Activated CD8-positive, alpha-beta T cell treated with anti-CD3 and anti-CD28 coated beads, Interleukin-2, amount 10 ng/mL, durations not matched to agents 7 days and 5 days (primary cell): ENCODE data around the gene CISH. TPM values are rescaled to one million over a fixed set of nuclear protein-coding genes. Genes with fewer than 3 reads are reported as not detected.

ENCODE experiments used
- ATAC-seq: fragments of 150-1000 bp; cut with Tn5 transposase; one replicate; pipeline ENCODE4 v1.10.0; 2021; ENCODE audit warnings: moderate library complexity
- CTCF ChIA-PET: fragments of 350-600 bp; sonication (Branson Sonifier 250); formaldehyde crosslinking; loops from one replicate; lab custom pipeline; 2021; ENCODE audit warnings: antibody characterized with exemption; lab: Charles Lee
- POLR2A ChIA-PET: fragments of 350-600 bp; sonication (Branson Sonifier 250); formaldehyde crosslinking; loops from one replicate; lab custom pipeline; 2021; ENCODE audit warnings: antibody characterized with exemption; lab: Charles Lee
- DNase-seq: peaks from one replicate; pipeline ENCODE4 v3.0.0-alpha.2; 2020
- H3K27ac Mint-ChIP-seq: one replicate; pipeline ENCODE4 v1.8.0; 2021; ENCODE audit warnings: mild to moderate bottlenecking, mixed read lengths
- H3K27me3 Mint-ChIP-seq: one replicate; pipeline ENCODE4 v1.8.0; 2021; ENCODE audit warnings: low read depth, mixed read lengths
- H3K36me3 Mint-ChIP-seq: one replicate; pipeline ENCODE4 v1.8.0; 2021; ENCODE audit warnings: low read depth, mixed read lengths
- H3K4me1 Mint-ChIP-seq: one replicate; pipeline ENCODE4 v1.8.0; 2021; ENCODE audit warnings: low read depth, mixed read lengths
- H3K4me3 Mint-ChIP-seq: one replicate; pipeline ENCODE4 v1.8.0; 2021; ENCODE audit warnings: mild to moderate bottlenecking, mixed read lengths
- H3K9me3 Mint-ChIP-seq: one replicate; pipeline ENCODE4 v1.8.0; 2022; ENCODE audit warnings: mixed read lengths; ENCODE audit not compliant: insufficient read depth
- total RNA-seq, 2 experiments: library from RNA; stranded (reverse); gene quantifications; one replicate each; pipeline ENCODE4 v1.2.3, GENCODE V29; 2021

CISH gene
- total RNA-seq, 2 experiments from 2014 or later = 380 to 394 TPM

DNA sequence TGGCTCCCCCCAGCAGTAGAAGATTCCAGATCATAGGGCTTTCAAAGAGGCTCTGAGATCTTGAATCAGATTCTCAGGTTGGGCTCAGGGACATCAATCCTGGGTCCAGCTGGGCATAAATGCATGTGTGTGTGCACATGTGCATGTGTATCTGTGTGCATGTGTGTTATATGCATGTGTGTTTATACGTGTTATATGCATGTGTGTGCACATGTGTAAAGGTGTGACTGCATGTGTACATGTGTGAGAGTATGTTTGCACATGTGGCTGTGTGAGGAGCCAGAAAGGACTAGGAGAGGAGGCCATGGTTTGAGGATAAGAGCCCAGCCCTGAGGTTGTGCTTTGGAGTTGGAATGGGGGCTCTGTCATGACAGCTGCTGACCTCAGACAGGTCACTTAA lies 3.6 kb upstream of the CISH start:
- Mint-ChIP-seq H3K27me3 (no peaks in the 10 kb centered on the region), H3K4me3 (peak overlapping the region; percentile 81), H3K4me1 (peaks cover 45% of the 10 kb centered on the region), H3K27ac (peak overlapping the region; percentile 89), H3K9me3 (no peaks in the 10 kb centered on the region), H3K36me3 (peaks cover 78% of the 10 kb centered on the region)
- DNase-seq (no peak), ATAC-seq (no peak)
- ChIA-PET CTCF (interaction anchor here (0.8 to 29.5 kb wide), 29 partner anchors 8 to 1067 kb away, joined by 3 to 1321 read pairs (median 8); partner anchors contain the start of genes C3orf18, DOCK3, HEMK1 and MANF), POLR2A (interaction anchor here (0.9 to 22.1 kb wide), 5 partner anchors 14 to 42 kb away, joined by 5 to 1664 read pairs (median 18); partner anchors contain the start of genes C3orf18 and HEMK1)

GRCh38 chr3:50612970-50613846 lies 1.6 kb upstream of the CISH start:
- ATAC-seq = no peak
- Mint-ChIP-seq H3K36me3 (peaks cover 80% of the 10 kb centered on the region), H3K9me3 (no peaks in the 10 kb centered on the region), H3K4me1 (peaks cover 31% of the 10 kb centered on the region), H3K27ac (peak overlapping the region; percentile 97), H3K4me3 (peak overlapping the region; percentile 94), H3K27me3 (no peaks in the 10 kb centered on the region)
- CTCF ChIA-PET = interaction anchor here (0.6 to 29.5 kb wide), 20 partner anchors 8 to 774 kb away, joined by 3 to 1321 read pairs (median 4); partner anchors contain the start of genes C3orf18, CYB561D2, HEMK1 and MANF
- POLR2A ChIA-PET = interaction anchor here (0.7 to 22.1 kb wide), 9 partner anchors 12 to 773 kb away, joined by 3 to 1664 read pairs (median 5); partner anchors contain the start of genes C3orf18, CYB561D2, HEMK1 and MANF
- no peak for DNase-seq

DNA sequence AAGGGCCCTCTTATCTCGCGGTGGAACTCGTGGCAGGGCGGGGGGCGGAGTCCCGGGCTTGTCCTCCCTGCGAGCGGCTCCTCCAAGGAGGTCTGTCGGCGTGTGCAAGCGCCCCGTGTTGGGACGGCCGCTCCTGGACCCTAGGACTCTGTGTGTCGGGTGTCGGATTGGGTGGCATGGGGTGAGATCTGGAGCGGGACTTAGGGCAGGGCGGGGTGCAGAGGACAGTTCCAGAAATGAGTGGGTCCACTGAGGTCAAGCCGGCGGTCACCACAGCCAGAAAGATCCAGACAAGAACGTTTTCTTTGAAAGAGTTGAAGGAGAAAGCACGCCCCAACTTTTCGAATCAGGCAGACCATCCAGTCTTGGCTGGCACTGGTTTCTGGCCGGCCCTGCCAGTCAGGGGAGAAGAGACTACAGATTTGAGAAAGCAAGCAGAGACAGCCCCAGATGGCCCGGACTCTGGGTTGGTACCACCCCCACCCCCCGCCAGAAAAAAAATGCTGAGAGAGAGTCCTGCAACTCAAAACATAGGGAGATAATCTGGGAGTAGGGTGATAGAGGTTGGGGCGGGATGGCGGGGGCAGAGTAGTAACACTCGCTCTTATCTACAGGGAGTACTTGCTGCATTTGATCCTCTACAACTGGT lies 784 bp upstream of the CISH start:
- ATAC-seq (no peak), DNase-seq (no peak)
- POLR2A ChIA-PET = interaction anchor here (0.6 to 22.1 kb wide), 20 partner anchors 8 to 889 kb away, joined by 3 to 1664 read pairs (median 4); partner anchors contain the start of genes C3orf18, CYB561D2, DCAF1 and HEMK1
- H3K4me1 Mint-ChIP-seq = peaks cover 31% of the 10 kb centered on the region
- peak overlapping the region; percentile 94 for H3K4me3 Mint-ChIP-seq
- no peaks in the 10 kb centered on the region for H3K9me3 Mint-ChIP-seq
- CTCF ChIA-PET = interaction anchor here (0.6 to 29.5 kb wide), 17 partner anchors 12 to 775 kb away, joined by 3 to 1321 read pairs (median 4); partner anchors contain the start of genes C3orf18, HEMK1, MANF and RBM15B
- peak overlapping the region; percentile 97 for H3K27ac Mint-ChIP-seq
- H3K36me3 Mint-ChIP-seq = peaks cover 84% of the 10 kb centered on the region
- no peaks in the 10 kb centered on the region for H3K27me3 Mint-ChIP-seq

DNA sequence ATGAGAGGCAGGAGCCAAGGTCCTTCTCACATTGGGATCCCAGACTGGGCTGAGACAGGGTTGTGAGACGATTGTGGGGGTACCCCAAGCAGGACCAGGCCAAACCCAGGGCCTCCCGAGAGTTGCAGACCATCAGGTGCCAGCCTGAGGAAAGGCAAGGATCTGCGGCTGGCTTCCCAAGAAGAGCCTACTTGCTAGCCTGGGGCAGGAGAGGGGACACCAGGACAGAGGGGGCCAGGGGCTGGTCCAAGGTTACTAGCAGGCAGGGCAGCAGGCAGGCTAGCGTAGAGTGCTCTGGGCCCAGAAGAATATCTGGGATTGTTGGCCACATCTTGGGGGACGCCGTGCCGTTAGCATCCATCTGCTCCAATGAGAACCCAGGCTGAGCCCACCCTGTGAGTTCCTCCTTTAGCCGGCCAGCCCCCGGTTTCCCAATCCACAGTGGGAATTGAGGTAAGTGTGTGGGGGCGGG lies 546 bp downstream of the CISH start:
- H3K36me3 Mint-ChIP-seq = peaks cover 91% of the 10 kb centered on the region
- H3K27me3 Mint-ChIP-seq = no peaks in the 10 kb centered on the region
- peak overlapping the region; percentile 97 for H3K27ac Mint-ChIP-seq
- POLR2A ChIA-PET = interaction anchor here (0.9 to 22.1 kb wide), 14 partner anchors 9 to 889 kb away, joined by 3 to 1664 read pairs (median 8); partner anchors contain the start of genes C3orf18, CYB561D2, DCAF1 and HEMK1
- no peak for DNase-seq
- H3K4me1 Mint-ChIP-seq = peaks cover 26% of the 10 kb centered on the region
- ATAC-seq = peak; percentile 0
- H3K4me3 Mint-ChIP-seq = peak overlapping the region; percentile 94
- CTCF ChIA-PET = interaction anchor here (0.9 to 29.5 kb wide), 8 partner anchors 11 to 779 kb away, joined by 3 to 1321 read pairs (median 4); partner anchors contain the start of genes C3orf18, HEMK1 and ZMYND10
- H3K9me3 Mint-ChIP-seq = no peaks in the 10 kb centered on the region

GRCh38 chr3:50610181-50610971 lies 1.2 kb downstream of the CISH start:
- Mint-ChIP-seq H3K27me3 (no peaks in the 10 kb centered on the region), H3K4me3 (peak overlapping the region; percentile 94), H3K4me1 (peaks cover 26% of the 10 kb centered on the region), H3K27ac (peak overlapping the region; percentile 97), H3K9me3 (no peaks in the 10 kb centered on the region), H3K36me3 (peaks cover 92% of the 10 kb centered on the region)
- ChIA-PET POLR2A (interaction anchor here (1.0 to 22.1 kb wide), 9 partner anchors 9 to 776 kb away, joined by 3 to 1664 read pairs (median 37); partner anchors contain the start of genes C3orf18, HEMK1 and RASSF1), CTCF (interaction anchor here (0.9 to 29.5 kb wide), 7 partner anchors 10 to 779 kb away, joined by 3 to 1321 read pairs (median 6); partner anchors contain the start of genes C3orf18 and HEMK1)
- DNase-seq = peak; percentile 77
- no peak for ATAC-seq

- POLR2A ChIA-PET = interaction anchor here (1.2 to 22.1 kb wide), 8 partner anchors 8 to 776 kb away, joined by 4 to 1664 read pairs (median 44); partner anchors contain the start of genes C3orf18, HEMK1 and RASSF1
- peak overlapping the region; percentile 97 for H3K27ac Mint-ChIP-seq
- no peak for ATAC-seq
- H3K36me3 Mint-ChIP-seq = peaks cover 95% of the 10 kb centered on the region
- CTCF ChIA-PET = interaction anchor here (0.9 to 29.5 kb wide), 7 partner anchors 9 to 780 kb away, joined by 3 to 1321 read pairs (median 6); partner anchors contain the start of genes C3orf18 and HEMK1
- no peaks in the 10 kb centered on the region for H3K27me3 Mint-ChIP-seq
- DNase-seq = no peak
- peaks cover 27% of the 10 kb centered on the region for H3K4me1 Mint-ChIP-seq
- H3K9me3 Mint-ChIP-seq = no peaks in the 10 kb centered on the region
- H3K4me3 Mint-ChIP-seq = peak overlapping the region; percentile 94
Observed at GRCh38 chr3:50609763-50610085, 1.9 kb downstream of the CISH start.

DNA sequence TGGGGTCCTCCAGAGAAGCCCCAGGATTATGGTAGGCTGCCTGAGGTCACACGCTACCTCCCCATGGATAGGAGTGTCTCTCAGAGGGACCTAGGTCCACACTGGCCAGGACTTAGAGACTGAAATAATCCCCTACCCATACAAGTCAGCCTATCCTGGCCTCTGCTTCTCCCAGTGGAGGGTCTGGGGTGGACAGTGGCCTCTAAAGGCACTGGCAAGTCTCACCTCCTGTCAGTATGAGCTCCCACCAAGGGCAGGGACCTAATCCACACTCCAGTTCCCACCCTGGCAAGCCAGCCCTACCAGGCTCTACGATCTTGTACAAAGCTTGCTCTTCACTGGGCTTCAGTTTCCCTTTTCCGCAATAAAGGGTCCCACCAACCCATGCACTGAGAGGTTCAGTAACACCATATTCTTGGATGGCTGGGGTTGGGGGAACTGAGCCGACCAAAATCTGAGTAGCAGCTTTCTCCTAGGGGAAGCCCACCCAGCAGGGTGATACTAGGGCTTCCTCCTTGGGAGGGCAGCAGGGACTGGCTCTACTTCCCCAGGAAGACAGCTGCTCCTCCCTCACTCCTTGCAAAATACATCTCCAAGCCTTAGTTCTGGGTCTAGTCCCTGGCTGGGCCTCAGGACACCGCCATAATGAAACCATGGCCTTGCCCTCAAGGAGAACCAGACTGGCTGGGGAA lies 2.4 kb downstream of the CISH start:
- H3K4me3 Mint-ChIP-seq = peak overlapping the region; percentile 94
- H3K9me3 Mint-ChIP-seq = no peaks in the 10 kb centered on the region
- no peak for DNase-seq
- ATAC-seq = no peak
- peaks cover 27% of the 10 kb centered on the region for H3K4me1 Mint-ChIP-seq
- POLR2A ChIA-PET = interaction anchor here (1.2 to 22.1 kb wide), 8 partner anchors 8 to 777 kb away, joined by 4 to 1664 read pairs (median 44); partner anchors contain the start of genes C3orf18, HEMK1 and RASSF1
- H3K36me3 Mint-ChIP-seq = peaks cover 95% of the 10 kb centered on the region
- CTCF ChIA-PET = interaction anchor here (0.9 to 29.5 kb wide), 7 partner anchors 9 to 780 kb away, joined by 3 to 1321 read pairs (median 6); partner anchors contain the start of genes C3orf18 and HEMK1
- H3K27ac Mint-ChIP-seq = peak overlapping the region; percentile 97
- no peaks in the 10 kb centered on the region for H3K27me3 Mint-ChIP-seq

DNA sequence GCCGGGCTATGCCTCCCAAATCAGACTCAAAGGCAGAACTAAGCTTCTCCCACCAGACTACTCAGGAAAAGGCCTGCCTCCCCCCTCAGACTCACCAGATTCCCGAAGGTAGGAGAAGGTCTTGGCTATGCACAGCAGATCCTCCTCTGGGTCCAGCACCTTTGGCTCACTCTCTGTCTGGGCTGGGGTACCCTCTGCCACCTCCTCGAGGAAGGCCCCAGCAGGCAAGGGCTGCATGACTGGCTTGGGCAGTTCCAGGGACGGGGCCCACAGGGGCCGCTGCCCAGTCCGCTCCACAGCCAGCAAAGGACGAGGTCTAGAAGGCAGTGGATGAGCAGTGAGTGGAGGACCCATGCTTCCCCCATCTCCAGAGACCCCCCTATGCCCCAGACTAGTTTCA lies 3.3 kb downstream of the CISH start:
- Mint-ChIP-seq H3K4me3 (peak overlapping the region; percentile 94), H3K4me1 (peaks cover 29% of the 10 kb centered on the region), H3K27ac (peak overlapping the region; percentile 97), H3K27me3 (no peaks in the 10 kb centered on the region), H3K36me3 (peaks cover 97% of the 10 kb centered on the region), H3K9me3 (no peaks in the 10 kb centered on the region)
- ATAC-seq (no peak), DNase-seq (no peak)
- ChIA-PET POLR2A (interaction anchor here (0.7 to 22.1 kb wide), 14 partner anchors 7 to 778 kb away, joined by 3 to 1664 read pairs (median 4); partner anchors contain the start of genes C3orf18, HEMK1 and RASSF1), CTCF (interaction anchor here (0.8 to 29.5 kb wide), 5 partner anchors 8 to 36 kb away, joined by 3 to 1321 read pairs (median 14); partner anchors contain the start of genes C3orf18, HEMK1 and MAPKAPK3)

DNA sequence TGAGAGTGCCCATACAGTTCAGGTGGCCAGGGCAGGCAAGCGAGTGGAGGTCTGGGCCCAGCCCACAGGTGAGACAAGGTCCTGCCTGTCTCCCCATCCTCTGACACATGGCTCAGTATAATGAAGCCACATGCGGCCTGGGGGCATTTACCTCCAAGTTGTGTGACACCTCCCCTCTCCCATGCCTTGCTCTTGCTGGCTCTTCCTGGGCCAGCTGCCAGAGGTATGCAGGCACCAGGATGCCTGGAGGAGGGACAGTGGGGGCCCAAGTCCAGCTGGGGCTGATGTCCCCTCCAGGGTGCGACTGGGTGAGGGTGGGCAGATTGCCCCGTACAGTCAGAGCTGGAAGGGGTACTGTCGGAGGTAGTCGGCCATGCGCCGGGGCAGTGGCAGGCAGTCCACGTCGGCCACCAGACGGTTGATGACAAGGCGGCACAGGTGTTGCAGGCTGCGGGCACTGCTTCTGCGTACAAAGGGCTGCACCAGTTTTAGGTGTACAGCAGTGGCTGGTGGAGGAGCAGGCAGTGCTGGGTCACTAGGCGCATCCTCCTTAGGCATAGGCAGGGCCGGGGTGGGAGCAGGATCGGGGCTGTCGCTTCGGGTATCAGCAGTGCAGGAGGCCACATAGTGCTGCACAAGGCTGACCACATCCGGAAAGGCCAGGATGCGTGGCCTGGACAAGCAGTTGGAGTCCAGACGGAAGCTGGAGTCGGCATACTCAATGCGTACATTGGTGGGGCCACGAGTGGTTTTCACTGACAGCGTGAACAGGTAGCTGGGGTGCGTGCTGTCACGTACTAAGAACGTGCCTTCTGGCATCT lies 4.1 kb downstream of the CISH start:
- POLR2A ChIA-PET = interaction anchor here (1.0 to 22.1 kb wide), 14 partner anchors 6 to 779 kb away, joined by 3 to 1664 read pairs (median 8); partner anchors contain the start of genes C3orf18, CISH, HEMK1 and MAPKAPK3
- Mint-ChIP-seq H3K36me3 (peaks cover 98% of the 10 kb centered on the region), H3K4me1 (peaks cover 37% of the 10 kb centered on the region), H3K9me3 (no peaks in the 10 kb centered on the region), H3K27me3 (no peaks in the 10 kb centered on the region), H3K4me3 (peak overlapping the region; percentile 94), H3K27ac (peak overlapping the region; percentile 97)
- CTCF ChIA-PET = interaction anchor here (0.6 to 29.5 kb wide), 5 partner anchors 8 to 35 kb away, joined by 3 to 1321 read pairs (median 14); partner anchors contain the start of genes C3orf18, HEMK1 and MAPKAPK3
- ATAC-seq (no peak), DNase-seq (peak; percentile 79)
